IMR-90 (cell line): ENCODE data around the gene WDR91. TPM values are rescaled to one million over a fixed set of nuclear protein-coding genes. Genes with fewer than 3 reads are reported as not detected.

ENCODE experiments used
- ATAC-seq: fragments of 200-7000 bp; cut with Tn5 transposase; 2 replicates; pipeline ENCODE4 v1.9.1; 2020; ENCODE audit warnings: low read depth, mild to moderate bottlenecking, moderate library complexity
- BruUV-seq: library from RNA; stranded (reverse); fragments of 400-500 nt; replicated peaks from 2 replicates; lab custom pipeline; 2021; lab: Mats Ljungman, UMichigan
- CTCF ChIA-PET: fragments of 300-600 bp; formaldehyde crosslinking; extraction: SDS; loops from one replicate; lab custom pipeline; 2021; ENCODE audit warnings: antibody characterized with exemption; lab: Yijun Ruan, JAX
- POLR2A ChIA-PET: fragments of 300-600 bp; sonication (Branson Sonifier 250); formaldehyde crosslinking; loops from one replicate; lab custom pipeline; 2022; ENCODE audit warnings: antibody characterized with exemption; ENCODE audit not compliant: unreplicated experiment; lab: Charles Lee
- DNase-seq: peaks from one replicate; pipeline ENCODE4 v3.0.0; 2013
- H2AFZ ChIP-seq: replicated peaks from 2 replicates; pipeline ENCODE3; 2013; ENCODE audit warnings: low read length, mild to moderate bottlenecking; ENCODE audit not compliant: poor library complexity
- H2AK5ac ChIP-seq: 2 replicates; pipeline ENCODE4 v1.6.1; 2013; ENCODE audit warnings: low read depth, low read length, inconsistent platforms
- H2AK9ac ChIP-seq: replicated peaks from 2 replicates; pipeline ENCODE3; 2013; ENCODE audit warnings: mild to moderate bottlenecking, low read depth, low read length, moderate library complexity; ENCODE audit not compliant: poor library complexity
- H2BK120ac ChIP-seq: 2 replicates; pipeline ENCODE4 v1.6.1; 2013; ENCODE audit warnings: low read depth, low read length, inconsistent platforms
- H2BK15ac ChIP-seq: 3 replicates; pipeline ENCODE4 v1.6.1; 2013; ENCODE audit warnings: low read depth, low read length, inconsistent platforms
- H2BK20ac ChIP-seq: 2 replicates; pipeline ENCODE4 v1.6.1; 2013; ENCODE audit warnings: low read depth, mild to moderate bottlenecking, inconsistent platforms, low read length, moderate library complexity
- H2BK5ac ChIP-seq: 2 replicates; pipeline ENCODE4 v1.6.1; 2013; ENCODE audit warnings: mild to moderate bottlenecking, low read depth, low read length, inconsistent platforms; ENCODE audit not compliant: poor library complexity, severe bottlenecking
- H3K14ac ChIP-seq: replicated peaks from 2 replicates; pipeline ENCODE4 v1.6.1; 2013; ENCODE audit warnings: low read depth, low read length, inconsistent platforms
- H3K18ac ChIP-seq: 2 replicates; pipeline ENCODE4 v1.6.1; 2013; ENCODE audit warnings: low read depth, low read length, control low read depth
- H3K23ac ChIP-seq: 2 replicates; pipeline ENCODE4 v1.6.1; 2013; ENCODE audit warnings: low read depth, low read length, inconsistent platforms
- H3K27ac ChIP-seq: 2 replicates; pipeline ENCODE4 v1.5.1; 2013; ENCODE audit warnings: mild to moderate bottlenecking, control low read depth, low read length; ENCODE audit not compliant: insufficient read depth
- H3K27me3 ChIP-seq: 2 replicates; pipeline ENCODE4 v1.6.1; 2013; ENCODE audit warnings: low read length; ENCODE audit not compliant: control insufficient read depth, insufficient read depth
- H3K36me3 ChIP-seq: 2 replicates; pipeline ENCODE4 v1.6.1; 2013; ENCODE audit warnings: low read length, mixed read lengths; ENCODE audit not compliant: control insufficient read depth, insufficient read depth
- H3K4ac ChIP-seq: 2 replicates; pipeline ENCODE4 v1.6.1; 2013; ENCODE audit warnings: low read depth, low read length, inconsistent platforms
- H3K4me1 ChIP-seq: 2 replicates; pipeline ENCODE4 v1.6.1; 2013; ENCODE audit warnings: low read length, mixed read lengths; ENCODE audit not compliant: control insufficient read depth, insufficient read depth
- H3K4me2 ChIP-seq: 2 replicates; pipeline ENCODE4 v1.6.1; 2013; ENCODE audit warnings: low read depth, mild to moderate bottlenecking, control low read depth, low read length, moderate library complexity
- H3K4me3 ChIP-seq: 2 replicates; pipeline ENCODE4 v1.5.1; 2013; ENCODE audit warnings: low read depth, mild to moderate bottlenecking, control low read depth, low read length, moderate library complexity; ENCODE audit not compliant: insufficient read depth
- H3K56ac ChIP-seq: 2 replicates; pipeline ENCODE4 v1.6.1; 2013; ENCODE audit warnings: low read length, inconsistent platforms; ENCODE audit not compliant: insufficient read depth; ENCODE audit errors: extremely low read depth
- H3K79me1 ChIP-seq, 2 experiments: 2 replicates each; pipeline ENCODE4 v1.6.1; 2013; ENCODE audit warnings: low read length in 2 of 2, inconsistent platforms in 1 of 2, low read depth in 1 of 2
- H3K9ac ChIP-seq: 2 replicates; pipeline ENCODE4 v1.6.1; 2013; ENCODE audit warnings: low read depth, low read length, control low read depth
- H3K9me1 ChIP-seq: 2 replicates; pipeline ENCODE4 v1.6.1; 2013; ENCODE audit warnings: low read length, inconsistent platforms; ENCODE audit not compliant: insufficient read depth
- H3K9me3 ChIP-seq: 2 replicates; pipeline ENCODE4 v1.6.1; 2013; ENCODE audit warnings: low read length; ENCODE audit not compliant: control insufficient read depth, insufficient read depth
- H4K20me1 ChIP-seq: 2 replicates; pipeline ENCODE4 v1.6.1; 2013; ENCODE audit warnings: low read length, inconsistent platforms; ENCODE audit not compliant: insufficient read depth
- H4K5ac ChIP-seq: 2 replicates; pipeline ENCODE4 v1.6.1; 2013; ENCODE audit warnings: mild to moderate bottlenecking, low read depth, low read length, control low read depth
- H4K8ac ChIP-seq, 2 experiments: 2 replicates each; pipeline ENCODE4 v1.6.1; 2013; ENCODE audit warnings: low read depth in 2 of 2, low read length in 2 of 2, control low read depth in 1 of 2, inconsistent platforms in 1 of 2
- H4K91ac ChIP-seq: 2 replicates; pipeline ENCODE4 v1.6.1; 2013; ENCODE audit warnings: low read depth, low read length, inconsistent platforms; ENCODE audit not compliant: insufficient read depth
- BHLHE40 ChIP-seq: fragments of 150-350 bp; IDR thresholded peaks from 2 replicates; pipeline ENCODE4 v1.6.1; 2016; ENCODE audit warnings: mild to moderate bottlenecking, low read depth, low read length
- CEBPB ChIP-seq: IDR thresholded peaks from 2 replicates; pipeline ENCODE4 v1.6.1; 2012; ENCODE audit warnings: low read depth, low read length, improper control_type of control experiment
- CHD1 ChIP-seq: IDR thresholded peaks from 2 replicates; pipeline ENCODE4 v1.6.1; 2012; ENCODE audit warnings: low read depth, low read length, improper control_type of control experiment
- FOS ChIP-seq: fragments of 150-350 bp; IDR thresholded peaks from 2 replicates; pipeline ENCODE4 v1.6.1; 2016; ENCODE audit warnings: low read depth, low read length
- MAFK ChIP-seq: IDR thresholded peaks from 2 replicates; pipeline ENCODE4 v1.6.1; 2012; ENCODE audit warnings: low read depth, low read length, improper control_type of control experiment
- MXI1 ChIP-seq: IDR thresholded peaks from 2 replicates; pipeline ENCODE4 v1.6.1; 2012; ENCODE audit warnings: low read depth, mild to moderate bottlenecking, low read length, moderate library complexity, borderline replicate concordance
- NFE2L2 ChIP-seq: fragments of 150-350 bp; IDR thresholded peaks from 2 replicates; pipeline ENCODE4 v1.6.1; 2016; ENCODE audit warnings: low read depth, mild to moderate bottlenecking, low read length
- POLR2A ChIP-seq: IDR thresholded peaks from 2 replicates; pipeline ENCODE4 v1.6.1; 2012; ENCODE audit warnings: mild to moderate bottlenecking, low read depth, low read length
- RAD21 ChIP-seq: IDR thresholded peaks from 2 replicates; pipeline ENCODE4 v1.6.1; 2012; ENCODE audit warnings: low read length, improper control_type of control experiment
- RFX5 ChIP-seq: IDR thresholded peaks from 2 replicates; pipeline ENCODE4 v1.8.0; 2012; ENCODE audit warnings: low read depth, mild to moderate bottlenecking, low read length, moderate library complexity
- SMC3 ChIP-seq: fragments of 150-350 bp; IDR thresholded peaks from 2 replicates; pipeline ENCODE4 v1.6.1; 2016; ENCODE audit warnings: low read depth, mild to moderate bottlenecking, antibody characterized with exemption, low read length, moderate library complexity
- USF2 ChIP-seq: fragments of 150-350 bp; IDR thresholded peaks from 2 replicates; pipeline ENCODE4 v1.6.1; 2017; ENCODE audit warnings: mild to moderate bottlenecking, antibody characterized with exemption, low read length, low read depth
- WGBS, 2 experiments: methylation state at CpG; one replicate each; pipeline versions ENCODE4 v1.1.5 to v1.1.7; 2013; ENCODE audit warnings: missing lambda C conversion rate in 2 of 2; ENCODE audit not compliant: insufficient read length in 1 of 2; ENCODE audit errors: extremely low coverage in 2 of 2; 5-methylcytosine and 5-hydroxymethylcytosine counted together
- dilution Hi-C: fragments of 300-500 bp; cut with HindIII; formaldehyde crosslinking; loops from one replicate; pipeline ENCODE4 v1.14.3; 2018; ENCODE audit warnings: low sequenced_read_pairs; ENCODE audit not compliant: unreplicated experiment
- in situ Hi-C: fragments of 300-500 bp; cut with MboI; formaldehyde crosslinking; loops from 3 replicates; pipeline ENCODE4 v1.14.3; 2019; ENCODE audit warnings: low sequenced_read_pairs, inconsistent platforms, mixed read lengths
- intact Hi-C: fragments of 100-400 bp; cut with micrococcal nuclease; formaldehyde crosslinking; loops from 2 replicates; pipeline ENCODE4 v1.10.0; 2022
- polyA plus RNA-seq, 3 experiments: library from polyadenylated mRNA; depleted of rRNA; stranded (reverse); fragments of >200 nt; gene quantifications; 2 replicates each; pipeline ENCODE4 v1.2.3, GENCODE V29; 2012; ENCODE audit warnings: low replicate concordance in 1 of 3
- total RNA-seq: library from RNA; depleted of rRNA; stranded (reverse); fragments of >200 nt; gene quantifications from 2 replicates; pipeline ENCODE4 v1.2.3, GENCODE V29; 2012
- TF ChIP-seq, protein P1 (sequence below): conservative IDR thresholded peaks from 2 replicates; pipeline ENCODE4 v1.5.1; 2012; ENCODE audit warnings: mild to moderate bottlenecking, low read depth, low read length, improper control_type of control experiment
- TF ChIP-seq, protein P2 (sequence below): fragments of 150-350 bp; IDR thresholded peaks from 2 replicates; pipeline ENCODE4 v1.6.1; 2016; ENCODE audit warnings: low read depth, mild to moderate bottlenecking, low read length, moderate library complexity, borderline replicate concordance

The WDR91 gene
- total and polyA plus RNA-seq, 2 of the 4 experiments (the other 2 are of a cell fraction), result 5.2 to 10.3 TPM

DNA sequence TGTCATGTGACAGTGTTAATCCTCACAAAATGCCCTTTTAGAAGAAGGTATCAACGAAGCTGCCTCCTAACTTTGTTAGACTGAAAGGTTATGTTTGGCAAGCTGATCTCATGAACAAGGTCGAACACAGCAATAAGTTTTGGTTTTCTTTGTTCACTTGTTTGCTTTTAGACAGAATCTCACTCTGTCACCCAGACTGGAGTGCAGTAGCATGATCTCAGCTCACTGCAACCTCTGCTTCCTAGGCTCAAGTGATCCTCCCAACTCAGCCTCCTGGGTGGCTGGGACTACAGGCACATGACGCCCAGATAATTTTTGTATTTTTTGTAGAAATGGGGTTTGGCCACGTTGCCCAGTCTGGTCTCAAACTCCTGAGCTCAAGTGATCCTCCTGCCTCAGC, 23.4 kb upstream of the WDR91 start:
- TF ChIP-seq USF2, result no peak
- no peak for TF ChIP-seq MXI1
- TF ChIP-seq, protein P1, sequence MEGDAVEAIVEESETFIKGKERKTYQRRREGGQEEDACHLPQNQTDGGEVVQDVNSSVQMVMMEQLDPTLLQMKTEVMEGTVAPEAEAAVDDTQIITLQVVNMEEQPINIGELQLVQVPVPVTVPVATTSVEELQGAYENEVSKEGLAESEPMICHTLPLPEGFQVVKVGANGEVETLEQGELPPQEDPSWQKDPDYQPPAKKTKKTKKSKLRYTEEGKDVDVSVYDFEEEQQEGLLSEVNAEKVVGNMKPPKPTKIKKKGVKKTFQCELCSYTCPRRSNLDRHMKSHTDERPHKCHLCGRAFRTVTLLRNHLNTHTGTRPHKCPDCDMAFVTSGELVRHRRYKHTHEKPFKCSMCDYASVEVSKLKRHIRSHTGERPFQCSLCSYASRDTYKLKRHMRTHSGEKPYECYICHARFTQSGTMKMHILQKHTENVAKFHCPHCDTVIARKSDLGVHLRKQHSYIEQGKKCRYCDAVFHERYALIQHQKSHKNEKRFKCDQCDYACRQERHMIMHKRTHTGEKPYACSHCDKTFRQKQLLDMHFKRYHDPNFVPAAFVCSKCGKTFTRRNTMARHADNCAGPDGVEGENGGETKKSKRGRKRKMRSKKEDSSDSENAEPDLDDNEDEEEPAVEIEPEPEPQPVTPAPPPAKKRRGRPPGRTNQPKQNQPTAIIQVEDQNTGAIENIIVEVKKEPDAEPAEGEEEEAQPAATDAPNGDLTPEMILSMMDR, result no peak
- no peak for TF ChIP-seq FOS
- TF ChIP-seq, protein P2, sequence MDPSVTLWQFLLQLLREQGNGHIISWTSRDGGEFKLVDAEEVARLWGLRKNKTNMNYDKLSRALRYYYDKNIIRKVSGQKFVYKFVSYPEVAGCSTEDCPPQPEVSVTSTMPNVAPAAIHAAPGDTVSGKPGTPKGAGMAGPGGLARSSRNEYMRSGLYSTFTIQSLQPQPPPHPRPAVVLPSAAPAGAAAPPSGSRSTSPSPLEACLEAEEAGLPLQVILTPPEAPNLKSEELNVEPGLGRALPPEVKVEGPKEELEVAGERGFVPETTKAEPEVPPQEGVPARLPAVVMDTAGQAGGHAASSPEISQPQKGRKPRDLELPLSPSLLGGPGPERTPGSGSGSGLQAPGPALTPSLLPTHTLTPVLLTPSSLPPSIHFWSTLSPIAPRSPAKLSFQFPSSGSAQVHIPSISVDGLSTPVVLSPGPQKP, result no peak
- no peak for TF ChIP-seq BHLHE40
- no peak for TF ChIP-seq RFX5
- TF ChIP-seq CEBPB, result no peak
- TF ChIP-seq CHD1, result no peak
- TF ChIP-seq RAD21, result no peak
- no peak for TF ChIP-seq SMC3
- no peak for TF ChIP-seq NFE2L2
- no peak for TF ChIP-seq MAFK
- TF ChIP-seq POLR2A, result no peak
- Histone ChIP-seq H3K4me2 (no peak overlapping the region), H3K36me3 (no peaks in the 10 kb centered on the region), H3K9me1 (no peaks in the 10 kb centered on the region), H2BK5ac (no peak overlapping the region), H3K23ac (no peak overlapping the region), H4K20me1 (no peaks in the 10 kb centered on the region), H3K18ac (no peak overlapping the region), H3K56ac (no peak overlapping the region), H2BK20ac (no peak overlapping the region), H2BK120ac (no peak overlapping the region), H2AK5ac (no peak overlapping the region), H2AK9ac (no peak overlapping the region), H3K14ac (no peak overlapping the region), H3K4me1 (no peaks in the 10 kb centered on the region), H2AFZ (no peak overlapping the region), H3K9ac (no peak overlapping the region), H4K91ac (no peak overlapping the region), H3K4me3 (no peak overlapping the region), H3K9me3 (no peaks in the 10 kb centered on the region), H2BK15ac (no peak overlapping the region), H3K27me3 (peaks cover 11% of the 10 kb centered on the region), H4K8ac (no peak overlapping the region), H4K5ac (no peak overlapping the region), H3K4ac (no peak overlapping the region), H3K79me1 (no peaks in the 10 kb centered on the region), H3K27ac (no peak overlapping the region)
- CTCF ChIA-PET, result no interaction called here
- POLR2A ChIA-PET, result interaction anchor here (0.6 kb wide), 1 partner anchor 12 kb away, joined by 3 read pairs; no protein-coding TSS in a partner anchor
- dilution Hi-C loops, result no loop called here
- in situ Hi-C loops, result no loop called here
- WGBS, 2 experiments, result 80% methylated on average over 1 of the region's 4 CpGs; no CpG with 5 or more reads in 1 of the 2 experiments
- intact Hi-C loops, result no loop called here
- no peak for ATAC-seq
- BruUV-seq, result no TSS peak
- no peak for DNase-seq
